GM18502 (cell line): ENCODE results near the gene FGF21.
"Not testable (repeated sequence)": the region's sequence is repeated elsewhere in the genome, so short reads cannot be mapped to it uniquely, and the experiment has no call there.

ENCODE experiments used
- ATAC-seq: cut with Tn5 transposase; IDR thresholded peaks from one replicate; pipeline ENCODE4 v1.9.1; 2021; ENCODE audit warnings: mild to moderate bottlenecking; ENCODE audit not compliant: unreplicated experiment, poor library complexity

The FGF21 gene

DNA sequence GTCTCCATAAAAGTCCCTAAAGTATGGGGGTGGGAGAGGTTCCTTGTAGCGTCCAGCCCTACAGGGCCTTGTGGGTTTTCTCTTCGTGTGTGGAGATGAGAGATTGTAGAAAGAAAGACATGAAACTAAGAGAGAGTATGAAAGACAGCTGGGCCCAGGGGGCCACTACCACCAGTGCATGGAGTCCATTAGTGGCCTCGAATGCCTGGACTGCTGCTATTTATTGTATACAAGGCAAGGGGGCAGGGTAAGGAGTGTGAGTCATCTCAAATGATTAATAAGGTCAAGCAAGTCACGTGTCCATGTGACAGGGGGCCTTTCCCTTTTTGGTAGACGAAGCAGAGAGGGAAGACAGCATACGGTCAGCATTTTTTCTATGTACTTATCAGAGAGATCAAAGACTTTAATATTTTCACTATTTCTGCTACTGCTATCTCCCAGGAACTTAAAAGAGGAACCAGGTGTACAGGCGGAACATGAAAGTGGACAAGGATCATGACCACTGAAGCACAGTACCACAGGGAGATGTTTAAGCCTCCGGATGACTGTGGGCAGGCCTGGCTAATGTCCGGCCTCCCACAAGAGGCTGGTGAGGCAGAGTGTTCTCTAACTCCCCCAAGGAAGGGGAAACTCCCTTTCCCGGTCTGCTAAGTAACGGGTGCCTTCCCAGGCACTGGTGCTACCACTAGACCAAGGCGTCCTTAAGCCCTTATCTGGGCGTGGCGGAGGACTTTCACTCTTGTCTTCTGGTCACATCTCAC is 25.5 kb downstream of the FGF21 start:
- no peak for ATAC-seq

DNA sequence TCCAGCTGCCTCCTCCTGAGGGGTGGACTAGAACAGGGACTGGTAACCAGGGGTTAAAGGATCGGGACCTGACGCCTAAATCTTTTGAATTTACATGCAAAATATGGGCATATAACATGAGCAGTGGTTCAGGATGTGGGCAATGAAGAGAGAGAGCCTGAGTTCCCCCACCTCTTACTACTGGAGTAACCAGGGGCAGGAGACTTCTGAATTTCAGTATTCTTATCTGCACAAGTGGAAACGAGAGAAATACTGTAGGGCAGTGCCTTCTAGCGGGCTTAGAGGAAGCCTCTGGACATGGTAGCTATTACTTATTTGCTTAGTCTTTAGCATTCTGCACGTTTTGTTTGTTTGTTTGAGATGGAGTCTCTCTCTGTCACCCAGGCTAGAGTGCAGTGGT is 29.2 kb downstream of the FGF21 start:
- no peak for ATAC-seq

DNA sequence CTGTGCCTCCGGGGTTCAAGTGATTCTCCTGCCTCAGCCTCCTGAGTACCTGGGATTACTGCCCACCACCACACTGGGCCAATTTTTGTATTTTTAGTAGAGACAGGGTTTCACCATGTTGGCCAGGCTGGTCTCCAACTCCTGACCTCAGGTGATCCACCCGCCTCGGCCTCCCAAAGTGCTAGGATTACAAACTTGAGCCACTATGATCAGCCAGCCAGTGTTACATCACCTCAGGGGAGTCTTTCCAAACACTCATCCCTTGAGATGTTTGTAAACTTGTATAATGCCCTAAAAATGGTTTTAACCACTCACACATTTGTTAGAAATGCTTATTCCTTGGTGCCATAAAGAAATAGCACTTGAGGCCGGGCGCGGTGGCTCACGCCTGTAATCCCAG is 31.1 kb downstream of the FGF21 start:
- ATAC-seq = not testable (repeated sequence)

DNA sequence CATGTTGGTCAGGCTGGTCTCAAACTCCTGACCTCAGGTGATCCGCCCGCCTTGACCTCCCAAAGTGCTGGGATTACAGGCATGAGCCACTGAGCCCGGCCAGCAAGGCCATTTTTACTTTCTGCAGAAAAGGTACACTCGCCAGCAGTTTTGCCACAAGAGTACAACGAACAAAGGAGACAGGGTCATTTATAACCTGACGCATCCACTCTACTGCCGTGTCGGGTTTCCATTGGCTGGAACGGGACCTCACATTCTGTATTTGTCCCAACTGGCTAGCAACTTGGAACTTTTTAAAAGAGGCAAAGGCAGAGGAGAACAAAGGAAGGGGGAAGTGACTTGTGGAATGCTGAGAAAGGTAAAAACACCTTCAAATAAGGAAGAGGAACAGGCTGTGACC is 32.0 kb downstream of the FGF21 start:
- not testable (repeated sequence) for ATAC-seq

DNA sequence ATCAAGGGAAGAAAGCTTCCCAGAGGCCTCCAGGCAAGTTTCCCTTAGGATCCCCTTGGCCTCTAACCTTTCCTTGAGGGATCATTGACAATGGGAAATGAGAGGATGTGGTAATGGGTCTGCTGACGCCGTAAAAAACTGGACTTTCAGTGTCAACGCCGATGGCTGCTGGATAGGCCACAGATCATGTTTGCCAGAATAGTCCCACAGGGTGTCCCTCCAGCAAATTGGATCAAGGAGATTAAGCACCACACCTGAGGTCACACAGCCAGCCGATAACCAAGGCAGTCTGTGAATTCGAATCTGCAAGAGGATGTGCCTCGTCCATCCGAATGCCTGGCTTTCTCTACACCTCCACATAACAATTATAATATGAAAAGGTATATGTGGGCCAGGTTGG is 37.9 kb downstream of the FGF21 start:
- ATAC-seq = no peak

DNA sequence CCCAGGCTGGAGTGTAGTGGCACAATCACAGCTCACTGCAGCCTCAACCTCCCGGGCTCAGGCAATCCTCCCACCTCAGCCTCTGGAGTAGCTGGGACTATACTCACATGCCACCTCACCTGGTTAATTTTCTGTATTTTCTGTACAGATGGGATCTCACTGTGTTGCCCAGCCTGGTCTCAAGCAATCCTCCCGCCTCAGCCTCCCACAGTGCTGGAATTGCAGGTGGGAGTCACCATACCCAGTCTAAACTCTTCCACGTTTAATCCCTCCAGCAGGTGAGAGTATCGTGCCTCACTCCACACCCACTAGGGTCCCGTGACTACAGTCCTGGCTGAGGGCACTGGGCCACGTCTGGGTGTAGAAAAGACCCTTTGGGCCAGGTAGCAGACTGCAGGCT is 39.0 kb downstream of the FGF21 start:
- no peak for ATAC-seq

DNA sequence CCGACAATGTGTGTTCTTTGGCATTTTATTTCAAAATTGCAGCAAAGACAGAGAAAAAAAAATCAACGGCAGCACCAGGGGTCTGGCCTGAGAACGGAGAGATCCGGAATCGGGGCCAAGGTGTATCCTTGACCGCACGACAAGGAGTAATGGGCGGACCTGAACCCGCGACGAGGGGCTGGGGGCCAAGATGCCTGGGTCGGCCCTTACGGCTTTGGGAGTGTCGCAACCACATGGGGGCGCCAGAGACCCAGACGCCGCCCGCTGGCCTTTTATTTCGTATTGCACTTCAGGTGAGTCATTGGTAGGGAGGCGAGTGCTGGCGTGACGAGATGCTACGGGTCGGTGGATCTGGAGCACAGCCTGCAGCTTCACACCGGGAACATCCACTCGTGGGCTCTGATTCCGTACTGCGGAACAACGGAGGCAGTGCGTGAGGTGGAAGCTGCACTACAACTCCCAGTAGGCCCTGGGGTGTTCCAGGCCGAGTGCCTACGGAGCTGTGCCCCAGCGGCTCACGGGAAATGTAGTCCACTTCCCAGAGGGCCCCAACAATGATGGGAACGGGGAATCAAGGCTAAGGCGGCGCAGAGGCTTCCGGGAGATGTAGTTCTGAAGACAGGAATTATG is 39.8 kb downstream of the FGF21 start:
- peak; percentile 77 for ATAC-seq

DNA sequence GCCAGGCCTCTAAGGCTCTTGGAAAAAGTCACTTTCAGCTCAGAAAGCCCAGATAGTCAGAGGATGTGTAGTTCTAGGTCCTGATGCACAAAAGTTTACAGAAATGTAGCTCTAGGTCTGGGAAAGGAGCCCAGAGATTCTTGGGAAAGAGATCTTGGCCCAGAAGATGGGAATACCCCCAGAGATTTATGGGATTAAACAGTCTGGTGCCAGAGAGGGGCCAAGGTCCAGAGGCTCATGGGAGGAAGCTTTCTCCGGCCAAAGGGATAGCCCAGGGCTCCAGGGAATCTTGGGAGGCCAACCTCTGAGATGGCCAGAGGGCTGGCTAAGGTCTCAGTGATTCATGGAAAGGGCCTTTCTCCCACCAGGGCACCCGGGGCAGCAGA is 40.4 kb downstream of the FGF21 start:
- no peak for ATAC-seq

DNA sequence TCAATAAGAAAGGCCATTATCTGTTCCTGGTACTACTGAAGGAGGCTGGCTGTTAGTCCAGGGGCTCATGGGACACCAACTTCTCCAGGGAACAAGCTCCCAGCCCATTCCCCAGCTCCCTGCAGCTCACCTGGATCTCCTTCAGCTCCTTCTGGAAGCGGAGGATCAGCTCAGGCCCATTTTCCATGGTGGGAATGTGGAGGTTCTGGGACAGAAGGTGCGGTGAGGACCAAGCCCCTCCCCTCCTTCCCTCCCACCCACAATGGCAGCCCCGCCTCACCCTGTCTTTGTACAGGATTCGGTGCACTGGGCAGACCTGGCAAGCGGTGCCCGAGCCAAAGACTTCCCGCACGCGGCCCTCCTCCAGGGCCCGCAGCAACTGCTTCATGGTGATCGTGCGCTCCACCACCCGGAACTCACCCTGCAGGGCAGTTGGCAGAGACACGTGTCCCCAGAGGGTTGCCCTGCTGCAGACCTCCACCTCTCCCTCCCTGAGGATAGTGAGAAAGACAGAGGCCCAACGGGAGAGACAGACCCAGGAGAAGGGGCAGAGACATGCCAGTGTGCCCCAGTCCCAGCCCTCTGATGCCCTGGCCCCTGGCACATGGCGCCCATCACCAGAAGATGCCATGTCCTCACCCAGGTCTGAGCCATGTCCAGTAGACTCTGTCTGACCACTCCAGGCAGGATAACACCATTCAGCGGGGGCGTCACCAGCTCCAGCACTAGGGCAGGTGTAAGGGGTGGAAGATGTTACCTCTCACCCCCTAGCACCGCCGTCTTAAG is 41.2 kb downstream of the FGF21 start:
- ATAC-seq = no peak

DNA sequence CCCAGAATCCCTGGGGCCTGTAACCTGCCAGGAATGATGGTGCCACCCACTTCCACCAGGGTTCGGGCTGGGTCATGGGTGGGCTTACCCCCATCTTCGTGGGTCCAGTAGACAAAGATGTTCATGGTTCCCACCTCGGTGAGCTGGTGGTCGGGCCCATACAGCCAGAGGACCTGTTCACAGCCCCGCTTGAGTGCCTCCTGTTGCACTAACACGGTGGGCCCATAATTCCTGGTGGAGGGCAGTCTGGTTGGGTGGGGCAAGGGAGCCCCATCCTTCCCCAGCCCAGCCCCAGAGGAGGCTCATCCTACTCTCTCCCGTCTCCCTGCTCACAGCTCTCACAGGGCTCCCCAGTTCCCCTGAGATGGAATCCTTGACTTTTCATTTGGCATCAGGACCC is 41.8 kb downstream of the FGF21 start:
- no peak for ATAC-seq

DNA sequence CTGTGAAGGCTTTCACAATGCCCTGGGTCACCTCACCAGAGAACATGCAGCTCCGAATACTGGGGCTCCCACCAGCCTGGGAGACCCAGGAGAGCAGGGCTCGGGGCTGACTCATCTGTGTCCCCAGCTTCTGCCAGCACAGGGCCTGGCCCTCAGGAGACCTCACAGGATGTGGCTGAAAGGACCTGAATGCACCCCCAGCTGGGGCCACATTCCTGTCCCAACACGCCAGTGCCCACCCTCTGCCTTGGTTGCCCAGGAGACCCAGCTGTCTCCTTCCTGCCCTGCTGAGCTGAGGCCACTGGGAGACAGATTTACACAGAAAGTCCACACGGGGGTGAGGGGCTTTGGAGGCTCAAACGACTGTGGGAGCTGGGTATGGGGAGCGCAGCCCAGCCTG is 43.6 kb downstream of the FGF21 start:
- ATAC-seq = no peak

DNA sequence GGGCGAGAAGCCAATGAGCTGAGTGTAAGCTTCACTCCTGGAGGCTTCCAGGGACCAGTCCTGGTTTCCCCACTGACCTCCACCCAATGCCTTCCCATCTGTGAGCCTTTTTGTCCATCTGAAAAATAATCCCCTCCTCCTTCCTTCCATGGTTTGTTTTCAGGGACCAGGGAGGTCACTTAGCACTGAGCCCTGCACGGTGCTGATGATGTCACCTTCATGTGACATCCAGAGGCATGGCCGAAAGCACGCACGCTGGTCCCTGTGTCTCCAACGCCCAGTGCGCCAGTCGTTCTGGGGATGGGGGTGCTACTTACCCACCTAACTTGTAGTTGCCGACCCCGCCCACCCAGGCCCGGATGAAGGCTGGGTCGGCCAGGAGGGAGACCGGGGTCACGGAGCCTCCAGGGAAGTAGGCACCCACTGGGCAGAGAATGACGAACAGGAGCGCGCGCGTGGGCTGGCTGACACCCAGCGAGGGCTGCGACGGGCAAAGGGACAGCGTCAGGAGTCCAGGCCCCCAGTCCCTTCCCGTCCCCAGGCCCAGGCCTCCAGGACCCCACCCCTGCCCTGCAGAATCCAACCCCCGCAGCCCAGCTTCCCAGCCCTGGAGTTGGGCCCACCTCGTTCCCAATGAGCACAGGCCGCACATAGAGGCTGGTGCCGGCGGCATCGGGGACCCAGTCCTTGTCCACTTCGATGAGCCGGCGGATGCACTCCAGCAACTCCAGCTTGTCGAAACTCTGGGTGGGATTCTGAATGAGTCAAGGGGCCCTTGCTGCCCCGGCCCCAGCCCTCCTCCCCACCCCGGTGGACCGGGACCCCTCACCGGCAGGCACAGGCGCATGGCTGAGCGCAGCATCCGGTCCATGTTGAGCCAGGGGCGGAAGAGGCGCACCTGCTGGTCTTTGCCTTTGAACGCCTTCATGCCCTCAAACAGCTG is 44.3 kb downstream of the FGF21 start:
- no peak for ATAC-seq

DNA sequence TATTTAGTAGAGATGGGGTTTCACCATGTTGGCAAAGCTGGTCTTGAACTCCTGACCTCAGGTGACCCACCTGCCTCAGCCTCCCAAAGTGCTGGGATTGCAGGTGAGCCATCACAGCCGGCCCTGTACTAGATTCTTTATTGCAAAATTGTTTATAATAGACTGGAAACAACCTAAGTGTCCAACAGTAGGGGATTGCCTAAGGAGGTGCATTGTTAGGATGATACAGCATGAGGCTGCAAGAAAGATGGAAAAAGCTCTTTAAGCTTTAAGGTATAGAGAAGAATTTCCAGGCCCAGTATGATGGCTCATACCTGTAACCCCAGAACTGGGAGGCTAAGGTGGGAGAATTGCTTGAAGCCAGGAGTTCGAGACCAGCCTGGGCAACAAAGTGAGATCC is 47.3 kb downstream of the FGF21 start:
- ATAC-seq = no peak

DNA sequence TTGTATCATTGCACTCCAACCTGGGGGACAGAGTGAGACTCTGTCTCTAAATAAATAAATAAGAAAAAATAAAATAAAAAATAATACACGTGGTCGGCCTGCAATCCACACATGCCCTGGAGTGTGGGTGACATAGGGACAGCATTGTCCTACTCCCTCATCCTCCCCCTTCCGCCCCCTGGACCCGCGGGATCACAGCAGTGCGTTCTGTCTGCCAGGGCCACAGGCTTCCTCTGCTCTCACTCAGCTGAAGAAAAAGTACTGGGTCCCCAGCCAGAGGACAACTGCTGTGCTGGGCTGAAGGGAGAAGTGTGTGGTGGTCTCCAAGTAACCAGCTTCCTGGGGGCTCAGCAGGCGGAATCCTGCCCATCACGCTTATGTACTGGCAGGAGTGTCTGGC is 49.2 kb downstream of the FGF21 start:
- ATAC-seq = no peak

DNA sequence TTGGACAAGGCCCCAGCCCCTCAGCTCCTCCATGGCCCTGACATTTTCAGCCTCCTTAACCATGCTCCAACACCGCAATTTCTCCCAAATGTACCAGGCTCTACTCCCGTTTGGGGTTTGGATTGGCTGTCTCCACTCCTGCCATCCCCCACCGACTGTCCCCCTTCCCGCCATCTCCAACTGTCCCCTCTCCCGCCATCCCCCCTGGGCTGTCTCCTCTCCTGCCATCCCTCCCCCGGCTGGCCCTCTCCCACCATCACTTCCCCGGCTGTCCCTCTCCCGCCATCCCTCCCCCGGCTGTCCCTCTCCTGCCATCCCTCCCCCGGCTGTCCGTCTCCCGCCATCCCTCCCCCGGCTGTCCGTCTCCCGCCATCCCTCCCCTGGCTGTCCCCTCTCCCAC is 50.1 kb downstream of the FGF21 start:
- no peak for ATAC-seq

DNA sequence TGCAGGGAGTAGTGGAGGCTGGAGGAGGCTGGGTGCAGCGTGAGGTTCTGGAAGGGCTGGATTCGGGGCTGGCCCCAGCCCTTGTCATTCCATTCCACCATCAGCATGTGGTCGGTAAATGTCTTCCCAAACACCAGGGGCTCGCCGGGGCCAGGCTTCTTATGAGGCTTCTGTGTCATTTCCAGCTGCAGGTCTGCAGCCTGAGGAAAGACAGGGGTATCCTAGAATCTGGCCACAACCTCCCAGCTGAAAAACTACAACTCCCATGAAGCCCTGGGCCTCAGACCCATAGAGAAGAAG is 51.1 kb downstream of the FGF21 start:
- ATAC-seq = no peak

DNA sequence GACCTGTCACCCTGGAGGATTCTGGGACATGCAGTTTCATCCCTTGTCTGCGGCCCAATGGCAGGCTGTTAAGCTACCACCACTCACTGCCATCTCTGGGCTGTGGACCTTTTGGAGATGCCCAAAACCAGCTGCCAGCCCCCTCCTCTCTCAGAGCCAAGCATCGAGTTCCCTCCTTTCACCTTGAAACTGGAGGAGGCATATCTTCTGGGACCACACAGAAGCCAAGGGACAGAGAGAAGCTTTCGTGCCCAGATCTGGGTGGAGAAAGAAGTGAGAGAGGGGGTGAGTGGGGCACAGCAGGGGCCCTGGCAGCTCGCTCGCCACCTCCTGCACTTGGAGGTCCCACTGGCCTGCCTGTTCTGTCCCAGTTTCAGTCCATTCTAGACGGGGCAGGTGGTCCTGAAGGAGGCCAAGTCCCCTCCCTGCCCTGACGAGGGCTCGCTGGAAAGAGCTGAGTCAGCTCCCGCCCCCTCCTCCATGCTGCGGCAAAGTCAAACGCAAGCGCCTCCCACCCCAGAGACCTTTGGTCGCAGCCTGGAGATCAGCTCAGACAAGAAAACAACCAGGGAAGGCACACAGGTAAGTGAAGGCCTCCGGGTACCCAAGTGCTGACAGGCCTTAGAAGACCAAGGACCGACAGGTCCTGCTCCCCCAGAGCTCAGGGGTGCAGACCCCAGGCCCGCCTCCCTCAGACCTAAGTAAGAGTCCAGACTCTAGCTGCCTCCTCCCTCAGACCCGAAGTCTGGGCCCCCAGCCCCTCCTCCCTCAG is 51.7 kb downstream of the FGF21 start:
- ATAC-seq = no peak

DNA sequence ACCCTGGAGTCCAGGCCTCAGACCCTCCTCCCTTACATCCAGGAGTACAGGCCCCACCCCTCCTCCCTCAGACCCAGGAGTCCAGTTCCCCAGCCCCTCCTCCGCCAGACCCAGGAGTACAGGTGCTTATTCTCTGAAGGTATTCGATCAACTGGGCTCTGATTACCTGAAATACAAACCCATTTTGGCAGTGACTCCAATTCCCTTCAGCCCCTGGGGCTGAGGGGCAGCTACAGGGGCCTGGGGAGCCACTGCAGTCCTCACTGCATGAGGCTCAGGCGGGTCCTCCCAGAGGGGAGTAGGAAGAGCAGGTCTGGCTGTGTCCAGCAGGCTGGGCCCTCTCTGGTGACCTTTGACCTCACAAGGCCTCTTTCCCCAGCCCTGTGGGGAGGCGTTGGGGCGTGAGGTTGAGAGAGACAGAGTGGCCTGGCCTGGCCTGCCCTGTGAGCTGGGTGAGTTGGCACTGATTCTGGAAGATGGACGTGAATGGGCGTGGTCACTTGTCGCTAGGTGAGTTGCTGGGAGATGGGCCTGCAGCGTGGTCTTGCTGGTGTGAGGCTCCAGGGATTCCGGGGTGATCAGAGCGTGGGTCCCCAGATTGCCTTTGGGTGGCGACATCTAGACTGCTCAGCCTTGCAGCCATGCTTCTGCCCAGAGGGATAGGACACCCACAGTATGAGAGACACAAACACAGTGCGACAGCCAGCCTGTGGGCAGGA is 52.4 kb downstream of the FGF21 start:
- no peak for ATAC-seq
